ENCODE data around the gene TMEM60.

GRCh38 chr7:77788327-77788902 is 9.8 kb downstream of the TMEM60 start:
- TF ChIP-seq POLR2AphosphoS5 (IDR thresholded peaks at IDR 0.05) (no peak), CTCF (IDR thresholded peaks at IDR 0.05; ENCODE audit: poor library complexity, severe bottlenecking) (no peak), EZH2 (IDR thresholded peaks at IDR 0.05; ENCODE audit: borderline replicate concordance, insufficient read depth, low read length, poor library complexity, severe bottlenecking) (no peak), MXI1 (conservative IDR thresholded peaks at IDR 0.05; ENCODE audit: poor library complexity, severe bottlenecking) (no peak)
